ENCODE data around the gene C20orf141. TPM values are rescaled to one million over a fixed set of nuclear protein-coding genes. Genes with fewer than 3 reads are reported as not detected.

Gene C20orf141
- total and polyA plus RNA-seq, 7 donors, result 0.15 TPM; not detected in 6

GRCh38 chr20:2817341-2817726 lies 2.5 kb downstream of the C20orf141 start:
- Histone ChIP-seq H3K4me3 (no peak overlapping the region), H3K27ac (no peak overlapping the region), H3K4me1 (peaks cover 0 to 10% (median 1%) of the 10 kb centered on the region in 4 donors), H3K27me3 (peaks cover 11 to 49% (median 33%) of the 10 kb centered on the region in 3 donors), H3K9me3 (peaks cover 0 to 2% (median 0%) of the 10 kb centered on the region in 4 donors), H3K36me3 (no peaks in the 10 kb centered on the region)
- TF ChIP-seq CTCF (IDR thresholded peaks at IDR 0.05) (no peak), POLR2AphosphoS5 (IDR thresholded peaks at IDR 0.05) (no peak), EP300 (IDR thresholded peaks at IDR 0.05) (no peak), POLR2A (IDR thresholded peaks at IDR 0.05) (no peak)
- 92 to 93% methylated on average over 2 of the region's 2 CpGs for WGBS, 2 donors
- intact Hi-C loops (cut with DNase I), result no loop called here
- no peak for DNase-seq

- intact Hi-C loops (cut with DNase I), result no loop called here
- Histone ChIP-seq H3K27ac (no peak overlapping the region), H3K27me3 (peaks cover 11 to 46% (median 33%) of the 10 kb centered on the region in 3 donors), H3K36me3 (no peaks in the 10 kb centered on the region), H3K9me3 (no peaks in the 10 kb centered on the region), H3K4me3 (no peak overlapping the region), H3K4me1 (peaks cover 0 to 10% (median 1%) of the 10 kb centered on the region in 4 donors)
- no peak for DNase-seq
- WGBS, 2 donors, result 84% methylated on average over 7 of the region's 7 CpGs
- no peak for TF ChIP-seq POLR2AphosphoS5 (IDR thresholded peaks at IDR 0.05)
- TF ChIP-seq EP300 (IDR thresholded peaks at IDR 0.05), result no peak
- no peak for TF ChIP-seq CTCF (IDR thresholded peaks at IDR 0.05)
- TF ChIP-seq POLR2A (IDR thresholded peaks at IDR 0.05), result no peak
Observed at GRCh38 chr20:2817891-2818595, 3.3 kb downstream of the C20orf141 start.

- DNase-seq, result no peak
- Histone ChIP-seq H3K4me1 (peaks cover 0 to 4% (median 1%) of the 10 kb centered on the region in 4 donors), H3K36me3 (no peaks in the 10 kb centered on the region), H3K27me3 (peaks cover 11 to 46% (median 33%) of the 10 kb centered on the region in 3 donors), H3K4me3 (no peak overlapping the region), H3K9me3 (no peaks in the 10 kb centered on the region), H3K27ac (no peak overlapping the region)
- intact Hi-C loops (cut with DNase I), result no loop called here
- WGBS, 2 donors, result 31 to 45% methylated on average over 32 of the region's 32 CpGs
- TF ChIP-seq CTCF (IDR thresholded peaks at IDR 0.05) (no peak), POLR2AphosphoS5 (IDR thresholded peaks at IDR 0.05) (no peak), EP300 (IDR thresholded peaks at IDR 0.05) (no peak), POLR2A (IDR thresholded peaks at IDR 0.05) (no peak)
Observed at GRCh38 chr20:2820084-2820895, 5.5 kb downstream of the C20orf141 start.

GRCh38 chr20:2820896-2821869 lies 6.4 kb downstream of the C20orf141 start:
- no peak overlapping the region for H3K27ac ChIP-seq
- H3K9me3 ChIP-seq, result no peaks in the 10 kb centered on the region
- intact Hi-C loops (cut with DNase I), result no loop called here
- TF ChIP-seq POLR2AphosphoS5 (IDR thresholded peaks at IDR 0.05) (no peak), POLR2A (IDR thresholded peaks at IDR 0.05) (no peak), CTCF (IDR thresholded peaks at IDR 0.05) (no peak), EP300 (IDR thresholded peaks at IDR 0.05) (no peak)
- no peak overlapping the region for H3K4me3 ChIP-seq
- peaks cover 0 to 4% (median 1%) of the 10 kb centered on the region in 4 donors for H3K4me1 ChIP-seq
- DNase-seq, result no peak
- WGBS, 2 donors, result 11 to 15% methylated on average over 68 of the region's 68 CpGs
- no peaks in the 10 kb centered on the region for H3K36me3 ChIP-seq
- H3K27me3 ChIP-seq, result peaks cover 11 to 51% (median 33%) of the 10 kb centered on the region in 3 donors
